GM21723 (cell line): ENCODE results near the gene TXNL1.
"Not testable (repeated sequence)": the region's sequence is repeated elsewhere in the genome, so short reads cannot be mapped to it uniquely, and the experiment has no call there.

ENCODE experiments used
- ATAC-seq: cut with Tn5 transposase; IDR thresholded peaks from one replicate; pipeline ENCODE4 v1.9.1; 2021; ENCODE audit warnings: mild to moderate bottlenecking, moderate library complexity; ENCODE audit not compliant: unreplicated experiment

Gene TXNL1

GRCh38 chr18:56572267-56572666 is 66.1 kb downstream of the TXNL1 start:
- not testable (repeated sequence) for ATAC-seq

GRCh38 chr18:56570978-56571377 is 67.4 kb downstream of the TXNL1 start:
- ATAC-seq, result no peak

DNA sequence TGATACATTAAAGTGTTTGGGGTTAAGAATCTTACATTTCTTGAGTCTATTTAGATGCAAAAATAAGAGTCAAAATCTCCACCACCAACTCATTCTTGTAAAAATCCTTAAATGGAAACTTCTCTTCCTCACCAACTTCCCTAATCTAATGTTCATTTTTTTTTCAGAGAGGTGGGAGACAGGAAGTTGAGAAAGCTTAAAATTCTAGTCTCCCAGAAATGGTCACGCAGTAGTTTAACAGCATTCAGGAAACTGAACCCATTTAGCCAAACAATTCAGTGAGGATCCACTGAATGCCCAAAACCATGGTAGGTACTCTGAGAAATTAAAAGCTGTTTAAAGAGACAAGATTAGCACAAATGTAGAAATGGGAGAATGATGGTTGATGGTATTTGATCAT is 69.0 kb downstream of the TXNL1 start:
- no peak for ATAC-seq

- no peak for ATAC-seq
Observed at GRCh38 chr18:56568986-56569385, 69.4 kb downstream of the TXNL1 start.

- ATAC-seq, result no peak
Observed at GRCh38 chr18:56565551-56566345, 72.6 kb downstream of the TXNL1 start.

DNA sequence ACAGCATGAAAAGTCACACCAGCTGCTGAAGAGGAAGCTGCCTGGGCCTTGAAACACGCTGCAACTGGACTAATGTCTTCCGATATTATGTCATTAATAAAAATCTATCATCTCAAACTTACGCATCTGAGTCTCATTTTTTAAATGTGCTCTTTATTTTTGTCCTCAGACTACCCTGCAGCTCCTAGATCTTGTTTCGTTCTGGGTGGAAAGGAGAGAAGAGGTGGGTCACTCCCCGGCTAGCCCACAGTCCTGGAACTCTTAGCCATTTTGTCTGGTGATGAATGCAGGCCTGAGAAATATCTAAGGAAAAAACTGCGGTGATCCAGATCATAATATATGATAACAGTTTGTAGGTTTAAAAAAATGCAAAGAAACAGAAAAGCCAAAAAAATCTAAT is 73.3 kb downstream of the TXNL1 start:
- no peak for ATAC-seq

- ATAC-seq, result no peak
Observed at GRCh38 chr18:56563568-56563967, 74.8 kb downstream of the TXNL1 start.

GRCh38 chr18:56562479-56562878 is 75.9 kb downstream of the TXNL1 start:
- no peak for ATAC-seq

DNA sequence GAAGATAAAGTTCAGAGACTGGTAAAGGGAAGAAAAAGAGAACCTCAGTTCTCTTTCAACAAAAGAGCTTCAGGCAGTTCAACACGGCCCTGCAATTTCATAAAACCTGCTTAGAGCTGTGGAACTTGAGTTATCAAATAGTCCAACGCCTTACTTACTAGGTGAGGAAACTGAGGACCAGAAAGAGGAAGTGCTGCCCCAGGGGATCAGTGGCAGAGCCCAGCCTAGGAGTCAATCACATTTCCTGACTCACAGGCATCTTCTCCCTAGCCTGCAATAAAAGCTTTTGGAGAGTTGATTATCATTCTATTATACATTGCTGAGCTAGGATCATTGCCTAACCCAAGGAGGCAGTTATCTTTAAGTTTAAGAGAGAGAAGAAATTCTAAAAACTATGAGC is 77.4 kb downstream of the TXNL1 start:
- no peak for ATAC-seq

DNA sequence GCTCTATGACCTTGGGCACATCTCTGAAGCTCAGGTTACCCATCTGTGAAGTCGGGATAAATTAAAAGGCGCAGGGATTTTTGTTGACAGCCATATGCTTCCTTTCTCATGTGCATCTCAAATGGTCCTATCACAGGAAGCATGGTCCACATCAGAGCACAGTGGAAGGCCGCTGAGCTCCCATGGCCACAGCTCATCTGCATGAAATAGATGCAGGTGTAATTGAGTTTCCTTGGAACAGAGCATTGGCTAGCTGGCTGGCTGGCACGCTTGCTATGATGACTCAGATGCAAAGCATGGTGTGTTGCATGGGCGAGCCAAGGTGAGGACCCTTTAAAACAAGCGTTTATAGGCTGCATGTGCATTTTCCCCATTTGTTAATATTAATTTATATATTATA is 79.3 kb downstream of the TXNL1 start:
- no peak for ATAC-seq

- no peak for ATAC-seq
Observed at GRCh38 chr18:56556907-56557306, 81.5 kb downstream of the TXNL1 start.

DNA sequence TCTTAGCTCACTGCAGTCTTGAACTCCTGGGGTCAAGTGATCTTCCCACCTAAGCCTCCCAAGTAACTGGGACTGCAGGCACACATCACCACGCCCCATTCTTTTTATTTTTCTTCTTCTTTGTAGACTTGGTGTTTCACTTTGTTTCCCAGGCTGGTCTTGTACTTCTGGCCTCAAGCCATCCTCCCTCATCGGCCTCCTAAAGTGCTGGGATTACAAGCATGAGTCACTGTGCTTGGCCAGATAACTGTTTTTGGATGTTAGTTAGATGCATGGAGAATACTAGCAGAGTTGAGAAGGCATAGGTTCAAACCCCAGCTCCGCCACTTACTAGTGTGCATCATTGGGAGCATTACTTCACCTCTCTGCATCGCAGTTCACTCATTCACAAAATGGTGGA is 88.3 kb downstream of the TXNL1 start:
- ATAC-seq, result no peak
